Measurements from ENCODE around the gene MALAT1. TPM values are rescaled to one million over a fixed set of nuclear protein-coding genes. Genes with fewer than 3 reads are reported as not detected.

The MALAT1 gene
- total RNA-seq, 4 donors from 2014 or later, result 1,739 to 13,677 (median 9,435) TPM

- DNase-seq, result no peak
- intact Hi-C loops (cut with DNase I), result no loop called here
- Histone ChIP-seq H3K4me1 (peaks cover 0 to 44% (median 21%) of the 10 kb centered on the region in 3 donors), H3K4me3 (peak overlapping the region; percentile 47 to 96 (median 76)), H3K27ac (peak overlapping the region; percentile 95 to 100 (median 98)), H3K9me3 (no peaks in the 10 kb centered on the region), H3K36me3 (peaks cover 16 to 65% (median 43%) of the 10 kb centered on the region in 3 donors), H3K27me3 (no peaks in the 10 kb centered on the region)
- TF ChIP-seq POLR2A (IDR thresholded peaks at IDR 0.05) (no peak), CTCF (IDR thresholded peaks at IDR 0.05) (no peak)
These were observed 3.4 kb downstream of the MALAT1 start for GRCh38 chr11:65502274-65502554.

- no peaks in the 10 kb centered on the region for H3K27me3 ChIP-seq
- peak overlapping the region; percentile 47 to 96 (median 76) for H3K4me3 ChIP-seq
- peaks cover 0 to 49% (median 26%) of the 10 kb centered on the region in 3 donors for H3K4me1 ChIP-seq
- TF ChIP-seq POLR2A (IDR thresholded peaks at IDR 0.05) (peak in 3 of 4 donors; percentile 17 to 66 (median 47)), CTCF (IDR thresholded peaks at IDR 0.05) (no peak)
- no peak for DNase-seq
- H3K27ac ChIP-seq, result peak overlapping the region; percentile 61 to 100 (median 97)
- peaks cover 16 to 65% (median 43%) of the 10 kb centered on the region in 3 donors for H3K36me3 ChIP-seq
- intact Hi-C loops (cut with DNase I), result no loop called here
- H3K9me3 ChIP-seq, result no peaks in the 10 kb centered on the region
- WGBS, 2 donors, result 0 to 1% methylated on average over 6 of the region's 6 CpGs
These were observed 3.9 kb downstream of the MALAT1 start for GRCh38 chr11:65502555-65503367.

GRCh38 chr11:65503368-65503948, 4.6 kb downstream of the MALAT1 start:
- TF ChIP-seq POLR2A (IDR thresholded peaks at IDR 0.05) (peak in 1 of 4 donors; percentile 65), CTCF (IDR thresholded peaks at IDR 0.05) (no peak)
- intact Hi-C loops (cut with DNase I), result no loop called here
- Histone ChIP-seq H3K27me3 (no peaks in the 10 kb centered on the region), H3K27ac (peak overlapping the region; percentile 61 to 100 (median 97)), H3K36me3 (peaks cover 16 to 65% (median 43%) of the 10 kb centered on the region in 3 donors), H3K4me1 (peaks cover 0 to 54% (median 27%) of the 10 kb centered on the region in 3 donors), H3K4me3 (peak overlapping the region; percentile 47 to 96 (median 76)), H3K9me3 (no peaks in the 10 kb centered on the region)
- no peak for DNase-seq
- 0% methylated on average over 3 of the region's 3 CpGs for WGBS, 2 donors

GRCh38 chr11:65503949-65504673, 5.3 kb downstream of the MALAT1 start:
- intact Hi-C loops (cut with DNase I), result no loop called here
- H3K4me3 ChIP-seq, result peak overlapping the region; percentile 47 to 96 (median 76)
- 0 to 3% methylated on average over 3 of the region's 3 CpGs for WGBS, 2 donors
- H3K9me3 ChIP-seq, result no peaks in the 10 kb centered on the region
- H3K4me1 ChIP-seq, result peaks cover 0 to 61% (median 31%) of the 10 kb centered on the region in 3 donors
- peak overlapping the region; percentile 90 to 100 (median 97) for H3K27ac ChIP-seq
- TF ChIP-seq CTCF (IDR thresholded peaks at IDR 0.05) (no peak), POLR2A (IDR thresholded peaks at IDR 0.05) (peak in 2 of 4 donors; percentile 13 to 62)
- no peaks in the 10 kb centered on the region for H3K27me3 ChIP-seq
- H3K36me3 ChIP-seq, result peaks cover 16 to 65% (median 43%) of the 10 kb centered on the region in 3 donors
- DNase-seq, result no peak

All from esophagus squamous epithelium (tissue), 5 donors.